GM12878 (cell line): Measurements from ENCODE around the gene TMSB10. TPM values are rescaled to one million over a fixed set of nuclear protein-coding genes. Genes with fewer than 3 reads are reported as not detected.

Experiments
- ATAC-seq: fragments of 200-7000 bp; cut with Tn5 transposase; 3 replicates; pipeline ENCODE4 v1.9.1; 2020; ENCODE audit warnings: mild to moderate bottlenecking, moderate library complexity
- BruUV-seq: library from RNA; stranded (reverse); fragments of 400-500 nt; replicated peaks from 2 replicates; lab custom pipeline; 2021; lab: Mats Ljungman, UMichigan
- CTCF ChIA-PET: fragments of 300-600 bp; sonication (Branson Sonifier 250); formaldehyde crosslinking; extraction: SDS; loops from one replicate; lab custom pipeline; 2021; ENCODE audit warnings: inconsistent platforms; lab: Yijun Ruan, JAX
- POLR2A ChIA-PET: fragments of 350-600 bp; formaldehyde crosslinking; extraction: SDS; loops from one replicate; lab custom pipeline; 2021; ENCODE audit warnings: inconsistent platforms; lab: Charles Lee
- RAD21 ChIA-PET: fragments of 300-600 bp; sonication (Branson Sonifier 250); formaldehyde crosslinking; loops from one replicate; lab custom pipeline; 2023; ENCODE audit warnings: antibody characterized with exemption; ENCODE audit not compliant: unreplicated experiment; lab: Charles Lee
- SMC1A ChIA-PET: fragments of 300-600 bp; sonication (Branson Sonifier 250); formaldehyde crosslinking; loops from one replicate; lab custom pipeline; 2023; ENCODE audit not compliant: unreplicated experiment, uncharacterized antibody; lab: Charles Lee
- DNase-seq: peaks from one replicate; pipeline ENCODE4 v3.0.0-alpha.2; 2011; ENCODE audit warnings: low read depth, low spot score
- FAIRE-seq: peaks from 3 replicates; lab custom pipeline; 2011; peaks lifted over from hg19 to GRCh38; lab: Jason Lieb, UNC
- H2AFZ ChIP-seq: 2 replicates; pipeline ENCODE4 v1.6.0; 2011; ENCODE audit warnings: low read depth, low read length, control low read depth; ENCODE audit not compliant: control insufficient read depth
- H3K27ac ChIP-seq: 2 replicates; pipeline ENCODE4 v1.5.1; 2011; ENCODE audit warnings: control low read depth; ENCODE audit not compliant: control insufficient read depth, insufficient read depth
- H3K27me3 ChIP-seq, 2 experiments: replicated peaks in 1 of 2; 2 replicates each; pipeline versions ENCODE4 v1.6.0 to v1.6.1; 2011; ENCODE audit warnings: low read length in 1 of 2; ENCODE audit not compliant: control insufficient read depth in 2 of 2, insufficient read depth in 2 of 2
- H3K36me3 ChIP-seq, 2 experiments: 2 replicates each; pipeline ENCODE4 v1.5.1; 2011; ENCODE audit warnings: low read length in 1 of 2; ENCODE audit not compliant: control insufficient read depth in 2 of 2, insufficient read depth in 2 of 2
- H3K4me1 ChIP-seq: 2 replicates; pipeline ENCODE4 v1.6.1; 2011; ENCODE audit warnings: mild to moderate bottlenecking, low read length, moderate library complexity, mixed read lengths; ENCODE audit not compliant: control insufficient read depth, insufficient read depth
- H3K4me2 ChIP-seq: 2 replicates; pipeline ENCODE4 v1.6.0; 2011; ENCODE audit warnings: control low read depth; ENCODE audit not compliant: control insufficient read depth, insufficient read depth
- H3K4me3 ChIP-seq: fragments of 200-600 bp; sonication (generic); 2 replicates; pipeline ENCODE4 v1.5.1; 2016
- H3K79me2 ChIP-seq: 2 replicates; pipeline ENCODE4 v1.6.0; 2011; ENCODE audit warnings: low read length; ENCODE audit not compliant: control insufficient read depth, insufficient read depth
- H3K9ac ChIP-seq: 2 replicates; pipeline ENCODE4 v1.8.0; 2011; ENCODE audit warnings: low read length, control low read depth, mixed read lengths; ENCODE audit not compliant: control insufficient read depth, insufficient read depth
- H3K9me3 ChIP-seq: replicated peaks from 3 replicates; pipeline ENCODE4 v1.5.1; 2011; ENCODE audit warnings: mild to moderate bottlenecking, low read length; ENCODE audit not compliant: control insufficient read depth, insufficient read depth
- H4K20me1 ChIP-seq: 2 replicates; pipeline ENCODE4 v1.6.0; 2011; ENCODE audit not compliant: control insufficient read depth, insufficient read depth
- ATF7 ChIP-seq: fragments of 450-650 bp; IDR thresholded peaks from 2 replicates; pipeline ENCODE4 v1.6.1; 2016; ENCODE audit warnings: low read depth, mild to moderate bottlenecking
- CHD4 ChIP-seq: fragments of 200-600 bp; sonication (generic); IDR thresholded peaks from 2 replicates; pipeline ENCODE4 v1.6.1; 2016; ENCODE audit warnings: mild to moderate bottlenecking
- ETV6 ChIP-seq, 2 experiments: fragments of 450-650 bp in 1 of 2; IDR thresholded peaks in 1 of 2; conservative IDR thresholded peaks in 1 of 2; 2 replicates each; pipeline ENCODE4 v1.6.1; 2014; ENCODE audit warnings: antibody characterized with exemption in 1 of 2, borderline replicate concordance in 1 of 2, low read depth in 1 of 2, mild to moderate bottlenecking in 1 of 2, moderate library complexity in 1 of 2
- HDGF ChIP-seq: fragments of 450-650 bp; IDR thresholded peaks from 2 replicates; pipeline ENCODE4 v1.6.1; 2016; ENCODE audit warnings: antibody characterized with exemption
- MEF2B ChIP-seq: fragments of 450-650 bp; IDR thresholded peaks from 2 replicates; pipeline ENCODE4 v1.6.1; 2018; ENCODE audit warnings: mild to moderate bottlenecking, moderate library complexity; ENCODE audit not compliant: partially characterized antibody, poor library complexity, severe bottlenecking
- MXI1 ChIP-seq: fragments of 150-350 bp; IDR thresholded peaks from 2 replicates; pipeline ENCODE4 v1.6.1; 2011; ENCODE audit warnings: low read depth, mild to moderate bottlenecking, inconsistent platforms, low read length, improper control_type of control experiment
- SIX5 ChIP-seq: IDR thresholded peaks from 2 replicates; pipeline ENCODE4 v1.6.1; 2011; ENCODE audit warnings: mild to moderate bottlenecking, low read depth, low read length, moderate library complexity; ENCODE audit not compliant: severe bottlenecking
- TARDBP ChIP-seq: IDR thresholded peaks from 2 replicates; pipeline ENCODE4 v1.6.1; 2016; ENCODE audit warnings: borderline replicate concordance
- WGBS: methylation state at CpG from one replicate; pipeline ENCODE4 v1.1.6; 2016; ENCODE audit warnings: low lambda C conversion rate; ENCODE audit not compliant: insufficient replicate concordance, insufficient coverage; ENCODE audit errors: missing lambda C conversion rate; 5-methylcytosine and 5-hydroxymethylcytosine counted together
- in situ Hi-C: fragments of 300-500 bp; cut with MboI; formaldehyde crosslinking; loops from 9 replicates; pipeline ENCODE4 v1.14.3; 2018; ENCODE audit warnings: mixed read lengths
- intact Hi-C: fragments of 100-400 bp; cut with micrococcal nuclease; formaldehyde crosslinking; loops from one replicate; pipeline ENCODE4 v1.14.2; 2022; ENCODE audit not compliant: unreplicated experiment
- polyA plus RNA-seq, 11 experiments: library from polyadenylated mRNA; depleted of rRNA in 4 of 11; unstranded in 6 of 11; stranded (reverse) in 5 of 11; fragments of >200 nt; fragmentation: Nextera tagmentation in 4 of 11; fragmentation: Illumina TruSeq in 1 of 11; extraction: Ambion mirVana in 4 of 11; extraction: Trizol in 1 of 11; gene quantifications; 1 replicate in 1 of 11; 2 replicates in 10 of 11; pipeline versions ENCODE4 v1.2.1 to v1.2.3, GENCODE V29; 2011 to 2016; ENCODE audit warnings: inconsistent platforms in 2 of 11, missing spikeins in 2 of 11, low read depth in 1 of 11
- total RNA-seq, 4 experiments: library from RNA; depleted of rRNA in 3 of 4; stranded (reverse); fragments of >200 nt in 3 of 4; fragmentation: Illumina TruSeq in 1 of 4; extraction: Trizol in 1 of 4; gene quantifications; 2 replicates each; pipeline versions ENCODE4 v1.2.1 to v1.2.3, GENCODE V29; 2013 to 2021
- TF ChIP-seq, protein P1 (sequence below): fragments of 450-650 bp; formaldehyde crosslinking; IDR thresholded peaks from 2 replicates; pipeline ENCODE4 v1.4.0; 2022; ENCODE audit warnings: mild to moderate bottlenecking, moderate library complexity
- TF ChIP-seq, protein P2 (sequence below): fragments of 450-650 bp; IDR thresholded peaks from 2 replicates; pipeline ENCODE4 v1.6.1; 2016; ENCODE audit warnings: mild to moderate bottlenecking
- TF ChIP-seq, protein P3 (sequence below): fragments of 450-650 bp; IDR thresholded peaks from 2 replicates; pipeline ENCODE4 v1.6.1; 2017; ENCODE audit warnings: low read depth, mild to moderate bottlenecking, moderate library complexity
- TF ChIP-seq, protein P4 (sequence below): fragments of 450-650 bp; IDR thresholded peaks from 2 replicates; pipeline ENCODE4 v1.6.1; 2017; ENCODE audit warnings: mild to moderate bottlenecking, moderate library complexity

The TMSB10 gene
- total and polyA plus RNA-seq, 10 of the 15 experiments (the other 5 are each of a cell fraction or from before 2014, with no cell fraction given) = 1,406 to 4,860 (median 3,381) TPM

DNA sequence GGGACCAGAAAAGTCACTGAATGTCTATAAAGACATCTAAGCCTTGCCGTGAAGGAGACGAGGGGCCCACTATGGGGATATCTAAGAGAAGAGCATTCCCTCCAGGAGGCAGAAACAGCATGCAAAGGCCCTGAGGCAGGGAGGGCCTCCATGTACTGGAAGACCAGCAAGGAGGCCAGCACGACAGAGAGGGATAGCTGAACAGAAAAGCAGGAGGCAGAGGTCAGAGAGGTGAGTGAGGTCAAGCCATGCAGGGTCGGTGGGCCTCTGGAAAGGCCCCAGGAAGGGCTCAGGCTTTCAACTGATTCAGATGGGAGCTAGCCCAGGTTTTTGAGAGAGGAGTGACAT is 30.3 kb upstream of the TMSB10 start:
- ChIA-PET CTCF (interaction anchor here (11.1 kb wide), 1 partner anchor 49 kb away, joined by 133 read pairs; no protein-coding TSS in a partner anchor), SMC1A (interaction anchor here (0.8 kb wide), 1 partner anchor 51 kb away, joined by 3 read pairs; no protein-coding TSS in a partner anchor), RAD21 (no interaction called here), POLR2A (interaction anchor here (0.7 to 0.9 kb wide), 2 partner anchors 18 to 209 kb away, joined by 3 to 4 read pairs; no protein-coding TSS in a partner anchor)
- H4K20me1 ChIP-seq = no peaks in the 10 kb centered on the region
- in situ Hi-C loops (no loop called here), intact Hi-C loops (loop anchor here (5.0 kb wide), 1 partner anchor 58 kb away; no protein-coding TSS in a partner anchor)
- BruUV-seq = no TSS peak
- ATAC-seq (no peak), FAIRE-seq (no peak), DNase-seq (no peak)
- no peak overlapping the region for H3K9ac ChIP-seq
- no peak overlapping the region for H3K27ac ChIP-seq
- H3K9me3 ChIP-seq = no peaks in the 10 kb centered on the region
- 29% methylated on average over 4 of the region's 4 CpGs for WGBS
- H3K4me1 ChIP-seq = peaks cover 5% of the 10 kb centered on the region
- H2AFZ ChIP-seq = no peak overlapping the region
- H3K36me3 ChIP-seq = no peaks in the 10 kb centered on the region
- no peak overlapping the region for H3K4me3 ChIP-seq
- H3K27me3 ChIP-seq = no peaks in the 10 kb centered on the region
- H3K4me2 ChIP-seq = no peak overlapping the region
- H3K79me2 ChIP-seq = no peaks in the 10 kb centered on the region
- no peak for TF ChIP-seq MXI1
- no peak for TF ChIP-seq MEF2B
- TF ChIP-seq SIX5 = no peak
- TF ChIP-seq, protein P1, sequence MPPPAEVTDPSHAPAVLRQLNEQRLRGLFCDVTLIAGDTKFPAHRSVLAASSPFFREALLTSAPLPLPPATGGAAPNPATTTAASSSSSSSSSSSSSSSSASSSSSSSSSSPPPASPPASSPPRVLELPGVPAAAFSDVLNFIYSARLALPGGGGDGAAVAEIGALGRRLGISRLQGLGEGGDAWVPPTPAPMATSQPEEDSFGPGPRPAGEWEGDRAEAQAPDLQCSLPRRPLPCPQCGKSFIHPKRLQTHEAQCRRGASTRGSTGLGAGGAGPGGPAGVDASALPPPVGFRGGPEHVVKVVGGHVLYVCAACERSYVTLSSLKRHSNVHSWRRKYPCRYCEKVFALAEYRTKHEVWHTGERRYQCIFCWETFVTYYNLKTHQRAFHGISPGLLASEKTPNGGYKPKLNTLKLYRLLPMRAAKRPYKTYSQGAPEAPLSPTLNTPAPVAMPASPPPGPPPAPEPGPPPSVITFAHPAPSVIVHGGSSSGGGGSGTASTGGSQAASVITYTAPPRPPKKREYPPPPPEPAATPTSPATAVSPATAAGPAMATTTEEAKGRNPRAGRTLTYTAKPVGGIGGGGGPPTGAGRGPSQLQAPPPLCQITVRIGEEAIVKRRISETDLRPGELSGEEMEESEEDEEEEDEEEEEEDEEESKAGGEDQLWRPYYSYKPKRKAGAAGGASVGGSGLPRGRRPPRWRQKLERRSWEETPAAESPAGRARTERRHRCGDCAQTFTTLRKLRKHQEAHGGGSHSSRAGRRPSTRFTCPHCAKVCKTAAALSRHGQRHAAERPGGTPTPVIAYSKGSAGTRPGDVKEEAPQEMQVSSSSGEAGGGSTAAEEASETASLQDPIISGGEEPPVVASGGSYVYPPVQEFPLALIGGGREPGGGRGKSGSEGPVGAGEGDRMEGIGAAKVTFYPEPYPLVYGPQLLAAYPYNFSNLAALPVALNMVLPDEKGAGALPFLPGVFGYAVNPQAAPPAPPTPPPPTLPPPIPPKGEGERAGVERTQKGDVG = no peak
- no peak for TF ChIP-seq ETV6 (conservative IDR thresholded peaks at IDR 0.05 in 1 of 2, IDR thresholded peaks at IDR 0.05 in 1 of 2; ENCODE audit: borderline replicate concordance in 1 of 2, low read depth in 1 of 2)
- TF ChIP-seq, protein P2, sequence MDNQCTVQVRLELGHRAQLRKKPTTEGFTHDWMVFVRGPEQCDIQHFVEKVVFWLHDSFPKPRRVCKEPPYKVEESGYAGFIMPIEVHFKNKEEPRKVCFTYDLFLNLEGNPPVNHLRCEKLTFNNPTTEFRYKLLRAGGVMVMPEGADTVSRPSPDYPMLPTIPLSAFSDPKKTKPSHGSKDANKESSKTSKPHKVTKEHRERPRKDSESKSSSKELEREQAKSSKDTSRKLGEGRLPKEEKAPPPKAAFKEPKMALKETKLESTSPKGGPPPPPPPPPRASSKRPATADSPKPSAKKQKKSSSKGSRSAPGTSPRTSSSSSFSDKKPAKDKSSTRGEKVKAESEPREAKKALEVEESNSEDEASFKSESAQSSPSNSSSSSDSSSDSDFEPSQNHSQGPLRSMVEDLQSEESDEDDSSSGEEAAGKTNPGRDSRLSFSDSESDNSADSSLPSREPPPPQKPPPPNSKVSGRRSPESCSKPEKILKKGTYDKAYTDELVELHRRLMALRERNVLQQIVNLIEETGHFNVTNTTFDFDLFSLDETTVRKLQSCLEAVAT = no peak
- no peak for TF ChIP-seq ATF7
- TF ChIP-seq CHD4 = no peak
- TF ChIP-seq, protein P3, sequence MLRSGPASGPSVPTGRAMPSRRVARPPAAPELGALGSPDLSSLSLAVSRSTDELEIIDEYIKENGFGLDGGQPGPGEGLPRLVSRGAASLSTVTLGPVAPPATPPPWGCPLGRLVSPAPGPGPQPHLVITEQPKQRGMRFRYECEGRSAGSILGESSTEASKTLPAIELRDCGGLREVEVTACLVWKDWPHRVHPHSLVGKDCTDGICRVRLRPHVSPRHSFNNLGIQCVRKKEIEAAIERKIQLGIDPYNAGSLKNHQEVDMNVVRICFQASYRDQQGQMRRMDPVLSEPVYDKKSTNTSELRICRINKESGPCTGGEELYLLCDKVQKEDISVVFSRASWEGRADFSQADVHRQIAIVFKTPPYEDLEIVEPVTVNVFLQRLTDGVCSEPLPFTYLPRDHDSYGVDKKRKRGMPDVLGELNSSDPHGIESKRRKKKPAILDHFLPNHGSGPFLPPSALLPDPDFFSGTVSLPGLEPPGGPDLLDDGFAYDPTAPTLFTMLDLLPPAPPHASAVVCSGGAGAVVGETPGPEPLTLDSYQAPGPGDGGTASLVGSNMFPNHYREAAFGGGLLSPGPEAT = no peak
- no peak for TF ChIP-seq TARDBP
- TF ChIP-seq, protein P4, sequence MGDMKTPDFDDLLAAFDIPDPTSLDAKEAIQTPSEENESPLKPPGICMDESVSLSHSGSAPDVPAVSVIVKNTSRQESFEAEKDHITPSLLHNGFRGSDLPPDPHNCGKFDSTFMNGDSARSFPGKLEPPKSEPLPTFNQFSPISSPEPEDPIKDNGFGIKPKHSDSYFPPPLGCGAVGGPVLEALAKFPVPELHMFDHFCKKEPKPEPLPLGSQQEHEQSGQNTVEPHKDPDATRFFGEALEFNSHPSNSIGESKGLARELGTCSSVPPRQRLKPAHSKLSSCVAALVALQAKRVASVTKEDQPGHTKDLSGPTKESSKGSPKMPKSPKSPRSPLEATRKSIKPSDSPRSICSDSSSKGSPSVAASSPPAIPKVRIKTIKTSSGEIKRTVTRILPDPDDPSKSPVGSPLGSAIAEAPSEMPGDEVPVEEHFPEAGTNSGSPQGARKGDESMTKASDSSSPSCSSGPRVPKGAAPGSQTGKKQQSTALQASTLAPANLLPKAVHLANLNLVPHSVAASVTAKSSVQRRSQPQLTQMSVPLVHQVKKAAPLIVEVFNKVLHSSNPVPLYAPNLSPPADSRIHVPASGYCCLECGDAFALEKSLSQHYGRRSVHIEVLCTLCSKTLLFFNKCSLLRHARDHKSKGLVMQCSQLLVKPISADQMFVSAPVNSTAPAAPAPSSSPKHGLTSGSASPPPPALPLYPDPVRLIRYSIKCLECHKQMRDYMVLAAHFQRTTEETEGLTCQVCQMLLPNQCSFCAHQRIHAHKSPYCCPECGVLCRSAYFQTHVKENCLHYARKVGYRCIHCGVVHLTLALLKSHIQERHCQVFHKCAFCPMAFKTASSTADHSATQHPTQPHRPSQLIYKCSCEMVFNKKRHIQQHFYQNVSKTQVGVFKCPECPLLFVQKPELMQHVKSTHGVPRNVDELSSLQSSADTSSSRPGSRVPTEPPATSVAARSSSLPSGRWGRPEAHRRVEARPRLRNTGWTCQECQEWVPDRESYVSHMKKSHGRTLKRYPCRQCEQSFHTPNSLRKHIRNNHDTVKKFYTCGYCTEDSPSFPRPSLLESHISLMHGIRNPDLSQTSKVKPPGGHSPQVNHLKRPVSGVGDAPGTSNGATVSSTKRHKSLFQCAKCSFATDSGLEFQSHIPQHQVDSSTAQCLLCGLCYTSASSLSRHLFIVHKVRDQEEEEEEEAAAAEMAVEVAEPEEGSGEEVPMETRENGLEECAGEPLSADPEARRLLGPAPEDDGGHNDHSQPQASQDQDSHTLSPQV = no peak
- TF ChIP-seq HDGF = no peak
